Activated CD8-positive, alpha-beta memory T cell treated with anti-CD3 and anti-CD28 coated beads for 24 hours (primary cell): ENCODE results near the gene VAMP5.
A peak's percentile ranks its signal among the peaks of the same experiment; 100 is the strongest.
"Not testable (repeated sequence)": the region's sequence is repeated elsewhere in the genome, so short reads cannot be mapped to it uniquely, and the experiment has no call there.

Experiments used
- DNase-seq: peaks from one replicate; pipeline ENCODE4 v3.0.0-alpha.2; 2020

VAMP5 gene

GRCh38 chr2:85551698-85552678 is 32.2 kb upstream of the VAMP5 start:
- DNase-seq: peak; percentile 93

- no peak for DNase-seq
These were observed 31.0 kb upstream of the VAMP5 start for GRCh38 chr2:85553184-85553583.

GRCh38 chr2:85554980-85555612 is 29.1 kb upstream of the VAMP5 start:
- DNase-seq: no peak

- no peak for DNase-seq
These were observed 27.1 kb upstream of the VAMP5 start for GRCh38 chr2:85557130-85557529.

- no peak for DNase-seq
These were observed 26.1 kb upstream of the VAMP5 start for GRCh38 chr2:85558160-85558559.

- DNase-seq: not testable (repeated sequence)
These were observed 23.9 kb upstream of the VAMP5 start for GRCh38 chr2:85560403-85560726.

- no peak for DNase-seq
These were observed 23.4 kb upstream of the VAMP5 start for GRCh38 chr2:85560812-85561279.

- peak; percentile 97 for DNase-seq
These were observed 22.7 kb upstream of the VAMP5 start, which contains the start of gene GGCX for GRCh38 chr2:85561280-85562212. Gene GGCX (minus strand): TSS chr2:85561493. CDS start chr2:85561428, 65 bp downstream.

GRCh38 chr2:85564144-85564563 is 20.1 kb upstream of the VAMP5 start:
- no peak for DNase-seq

GRCh38 chr2:85566265-85566664 is 18.0 kb upstream of the VAMP5 start:
- no peak for DNase-seq

- no peak for DNase-seq
These were observed 8.5 kb upstream of the VAMP5 start for GRCh38 chr2:85575739-85576138.

GRCh38 chr2:85577063-85577385 is 7.2 kb upstream of the VAMP5 start:
- DNase-seq: no peak

GRCh38 chr2:85577386-85578242 is 6.6 kb upstream of the VAMP5 start, which contains the start of gene VAMP8:
Gene VAMP8 (plus strand): TSS chr2:85577586. CDS start chr2:85577647, 61 bp downstream.
- peak; percentile 81 for DNase-seq

- DNase-seq: peak; percentile 66
These were observed 5.7 kb upstream of the VAMP5 start for GRCh38 chr2:85578243-85579180.

- DNase-seq: no peak
These were observed 4.8 kb upstream of the VAMP5 start for GRCh38 chr2:85579266-85579935.

- no peak for DNase-seq
These were observed 4.0 kb upstream of the VAMP5 start for GRCh38 chr2:85580206-85580605.

GRCh38 chr2:85582492-85582891 is 1.7 kb upstream of the VAMP5 start:
- no peak for DNase-seq

- DNase-seq: peak; percentile 74
These were observed 421 bp upstream of the VAMP5 start for GRCh38 chr2:85583667-85584353.
